Measurements from ENCODE around the gene XAB2. TPM values are rescaled to one million over a fixed set of nuclear protein-coding genes. Genes with fewer than 3 reads are reported as not detected.
A peak's percentile ranks its signal among the peaks of the same experiment; 100 is the strongest.

XAB2 gene
- total RNA-seq, 1 experiment from 2014 or later = 48.0 TPM

DNA sequence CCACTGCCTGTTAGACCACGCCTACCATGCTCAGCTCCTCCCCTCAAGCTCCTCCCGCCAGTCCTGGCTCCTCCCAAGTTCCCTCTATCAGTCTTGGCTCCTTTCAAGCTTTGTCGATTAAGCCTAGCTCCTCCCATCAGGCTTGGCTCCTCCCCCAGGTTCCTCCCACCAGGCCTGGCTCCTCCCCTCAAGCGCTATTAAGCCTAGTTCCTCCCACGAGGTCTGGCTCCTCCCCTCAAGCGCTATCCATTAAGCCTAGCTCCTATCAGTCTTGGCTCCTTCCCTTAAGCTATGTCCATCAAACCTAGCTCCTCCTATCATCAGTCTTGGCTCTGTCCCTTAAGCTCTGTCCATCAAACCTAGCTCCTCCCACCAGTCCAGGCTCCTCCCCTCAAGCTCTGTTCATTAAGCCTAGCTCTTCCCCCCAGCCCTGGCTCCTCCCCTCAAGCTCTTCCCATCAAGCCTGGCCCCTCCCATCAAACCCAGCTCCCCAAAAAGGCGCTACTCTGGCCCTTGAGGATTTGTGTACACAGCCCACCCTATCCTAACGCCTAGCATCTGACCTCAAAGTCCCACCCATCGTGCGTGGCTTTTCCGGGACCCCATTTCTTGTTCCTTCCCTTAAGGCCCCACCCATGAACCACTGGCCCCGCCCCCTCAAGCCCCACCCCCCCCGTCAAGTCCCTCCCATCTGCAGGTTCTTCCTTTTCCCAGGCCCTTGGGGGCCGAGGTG, 23.7 kb downstream of the XAB2 start:
- Histone ChIP-seq H3K27me3 (ENCODE audit: insufficient read depth, low read length) (no peaks in the 10 kb centered on the region), H2BK20ac (ENCODE audit: low read depth, low read length, poor library complexity, severe bottlenecking) (no peak overlapping the region), H3K27ac (ENCODE audit: insufficient read length, low read depth, low read length) (no peak overlapping the region), H2BK15ac (ENCODE audit: low read depth, low read length) (no peak overlapping the region), H2BK5ac (ENCODE audit: insufficient read length, low read length) (no peak overlapping the region), H3K18ac (ENCODE audit: insufficient read length, low read depth, low read length) (no peak overlapping the region), H4K5ac (ENCODE audit: insufficient read length, low read depth, low read length) (no peak overlapping the region), H3K79me2 (ENCODE audit: insufficient read depth, low read length) (no peaks in the 10 kb centered on the region), H3K14ac (ENCODE audit: insufficient read depth, low read length) (no peak overlapping the region), H4K8ac (replicated peaks; ENCODE audit: insufficient read length, low read depth, low read length) (no peak overlapping the region), H2BK120ac (ENCODE audit: low read depth, low read length, poor library complexity, severe bottlenecking) (no peak overlapping the region), H3K23ac (ENCODE audit: insufficient read length, low read depth, low read length) (no peak overlapping the region), H2AK5ac (ENCODE audit: insufficient read length, low read length) (no peak overlapping the region), H3K23me2 (ENCODE audit: insufficient read length, low read depth, low read length, poor library complexity, severe bottlenecking) (no peaks in the 10 kb centered on the region), H4K91ac (ENCODE audit: insufficient read length, low read depth, low read length) (no peak overlapping the region), H3K56ac (ENCODE audit: insufficient read length, low read depth, low read length) (no peak overlapping the region), H3K4me1 (ENCODE audit: insufficient read depth, low read length) (no peaks in the 10 kb centered on the region; the same call in 1 of the 2 replicates), H3K79me1 (ENCODE audit: insufficient read depth, low read depth, low read length, poor library complexity, severe bottlenecking) (peaks cover 5% of the 10 kb centered on the region), H3T11ph (ENCODE audit: low read length) (no peak overlapping the region), H3K4me2 (ENCODE audit: insufficient read depth, insufficient read length, low read length) (no peak overlapping the region), H3K9me3 (ENCODE audit: control insufficient read depth, low read depth, low read length) (no peaks in the 10 kb centered on the region), H2AFZ (ENCODE audit: low read length) (no peak overlapping the region), H4K20me1 (ENCODE audit: control insufficient read depth, insufficient read depth, insufficient read length) (no peaks in the 10 kb centered on the region), H2BK12ac (ENCODE audit: insufficient read length, low read depth, low read length) (no peak overlapping the region), H3K4ac (ENCODE audit: low read depth, low read length) (no peak overlapping the region), H3K9ac (ENCODE audit: extremely low read depth, insufficient read length, low read length) (no peak overlapping the region)
- no CpG with 5 or more reads among the region's 14 CpGs for WGBS (ENCODE audit: extremely low coverage, insufficient read length, low lambda C conversion rate)
- H3K4me3 Mint-ChIP-seq = peak overlapping the region in 1 of 2 experiments; percentile 45; a peak in 1 of 5 replicates
- H3K27me3 Mint-ChIP-seq (ENCODE audit: low read depth) = peaks cover 1% of the 10 kb centered on the region; the same call in 1 of the 2 replicates
- H3K36me3 Mint-ChIP-seq (ENCODE audit: insufficient read depth in 1 of 3, low read depth in 3 of 3) = peaks cover 8 to 29% (median 27%) of the 10 kb centered on the region in 3 experiments
- H3K4me1 Mint-ChIP-seq = peaks cover 5 to 23% of the 10 kb centered on the region in 2 experiments
- H3K9me3 Mint-ChIP-seq = peaks cover 0 to 2% of the 10 kb centered on the region in 2 experiments; a peak in 1 of 5 replicates
- DNase-seq = peak; percentile 84
- TF ChIP-seq, protein P1, sequence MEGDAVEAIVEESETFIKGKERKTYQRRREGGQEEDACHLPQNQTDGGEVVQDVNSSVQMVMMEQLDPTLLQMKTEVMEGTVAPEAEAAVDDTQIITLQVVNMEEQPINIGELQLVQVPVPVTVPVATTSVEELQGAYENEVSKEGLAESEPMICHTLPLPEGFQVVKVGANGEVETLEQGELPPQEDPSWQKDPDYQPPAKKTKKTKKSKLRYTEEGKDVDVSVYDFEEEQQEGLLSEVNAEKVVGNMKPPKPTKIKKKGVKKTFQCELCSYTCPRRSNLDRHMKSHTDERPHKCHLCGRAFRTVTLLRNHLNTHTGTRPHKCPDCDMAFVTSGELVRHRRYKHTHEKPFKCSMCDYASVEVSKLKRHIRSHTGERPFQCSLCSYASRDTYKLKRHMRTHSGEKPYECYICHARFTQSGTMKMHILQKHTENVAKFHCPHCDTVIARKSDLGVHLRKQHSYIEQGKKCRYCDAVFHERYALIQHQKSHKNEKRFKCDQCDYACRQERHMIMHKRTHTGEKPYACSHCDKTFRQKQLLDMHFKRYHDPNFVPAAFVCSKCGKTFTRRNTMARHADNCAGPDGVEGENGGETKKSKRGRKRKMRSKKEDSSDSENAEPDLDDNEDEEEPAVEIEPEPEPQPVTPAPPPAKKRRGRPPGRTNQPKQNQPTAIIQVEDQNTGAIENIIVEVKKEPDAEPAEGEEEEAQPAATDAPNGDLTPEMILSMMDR (conservative IDR thresholded peaks at IDR 0.05) = no peak
- peak overlapping the region in 2 of 3 experiments; percentile 40 to 82; a peak in 3 of 7 replicates for H3K27ac Mint-ChIP-seq

All from H9 (cell line).